GM13976 (cell line): ENCODE data around the gene CYP2W1.
"Not testable (repeated sequence)": the region's sequence is repeated elsewhere in the genome, so short reads cannot be mapped to it uniquely, and the experiment has no call there.

ENCODE experiments used
- DNase-seq: peaks from one replicate; pipeline ENCODE4 v3.0.0; 2012; ENCODE audit warnings: low spot score
- in situ Hi-C: fragments of 300-500 bp; cut with MboI; formaldehyde crosslinking; loops from one replicate; pipeline ENCODE4 v1.12.0; 2022; ENCODE audit warnings: low sequenced_read_pairs, mixed read lengths, inconsistent platforms; ENCODE audit not compliant: unreplicated experiment
- TF ChIP-seq, protein P1 (sequence below): IDR thresholded peaks from 2 replicates; pipeline ENCODE4 v1.5.1; 2012; ENCODE audit warnings: borderline replicate concordance, mild to moderate bottlenecking; ENCODE audit not compliant: insufficient read depth; ENCODE audit errors: extremely low read depth, missing control alignments, control extremely low read depth

Gene CYP2W1

DNA sequence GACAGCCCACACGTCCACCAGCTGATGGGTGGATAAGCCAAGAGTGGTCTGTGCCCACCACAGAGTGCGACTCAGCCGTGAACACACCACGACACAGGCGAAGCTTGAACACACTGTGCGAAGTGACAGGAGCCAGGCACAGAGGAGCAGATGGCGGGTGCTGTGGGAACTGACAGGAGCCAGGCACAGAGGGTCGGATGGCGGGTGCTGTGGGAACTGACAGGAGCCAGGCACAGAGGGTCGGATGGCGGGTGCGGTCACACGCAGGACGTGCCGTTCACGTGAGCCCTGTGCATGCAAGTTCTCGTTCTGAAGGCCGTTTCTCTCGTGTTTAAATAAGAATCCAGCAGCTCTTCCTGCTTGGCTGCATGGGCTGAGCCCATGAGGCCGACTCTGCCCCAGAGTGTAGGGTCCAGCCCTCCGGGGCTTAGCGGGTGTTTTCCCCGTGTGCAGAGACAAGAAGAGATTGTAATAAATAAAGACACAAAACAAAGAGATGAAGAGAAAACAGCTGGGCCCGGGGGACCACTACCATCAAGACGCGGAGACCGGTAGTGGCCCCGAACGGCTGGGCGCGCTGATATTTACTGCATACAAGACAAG, 22.6 kb upstream of the CYP2W1 start:
- no peak for DNase-seq
- TF ChIP-seq, protein P1, sequence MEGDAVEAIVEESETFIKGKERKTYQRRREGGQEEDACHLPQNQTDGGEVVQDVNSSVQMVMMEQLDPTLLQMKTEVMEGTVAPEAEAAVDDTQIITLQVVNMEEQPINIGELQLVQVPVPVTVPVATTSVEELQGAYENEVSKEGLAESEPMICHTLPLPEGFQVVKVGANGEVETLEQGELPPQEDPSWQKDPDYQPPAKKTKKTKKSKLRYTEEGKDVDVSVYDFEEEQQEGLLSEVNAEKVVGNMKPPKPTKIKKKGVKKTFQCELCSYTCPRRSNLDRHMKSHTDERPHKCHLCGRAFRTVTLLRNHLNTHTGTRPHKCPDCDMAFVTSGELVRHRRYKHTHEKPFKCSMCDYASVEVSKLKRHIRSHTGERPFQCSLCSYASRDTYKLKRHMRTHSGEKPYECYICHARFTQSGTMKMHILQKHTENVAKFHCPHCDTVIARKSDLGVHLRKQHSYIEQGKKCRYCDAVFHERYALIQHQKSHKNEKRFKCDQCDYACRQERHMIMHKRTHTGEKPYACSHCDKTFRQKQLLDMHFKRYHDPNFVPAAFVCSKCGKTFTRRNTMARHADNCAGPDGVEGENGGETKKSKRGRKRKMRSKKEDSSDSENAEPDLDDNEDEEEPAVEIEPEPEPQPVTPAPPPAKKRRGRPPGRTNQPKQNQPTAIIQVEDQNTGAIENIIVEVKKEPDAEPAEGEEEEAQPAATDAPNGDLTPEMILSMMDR = no peak
- in situ Hi-C loops = no loop called here

DNA sequence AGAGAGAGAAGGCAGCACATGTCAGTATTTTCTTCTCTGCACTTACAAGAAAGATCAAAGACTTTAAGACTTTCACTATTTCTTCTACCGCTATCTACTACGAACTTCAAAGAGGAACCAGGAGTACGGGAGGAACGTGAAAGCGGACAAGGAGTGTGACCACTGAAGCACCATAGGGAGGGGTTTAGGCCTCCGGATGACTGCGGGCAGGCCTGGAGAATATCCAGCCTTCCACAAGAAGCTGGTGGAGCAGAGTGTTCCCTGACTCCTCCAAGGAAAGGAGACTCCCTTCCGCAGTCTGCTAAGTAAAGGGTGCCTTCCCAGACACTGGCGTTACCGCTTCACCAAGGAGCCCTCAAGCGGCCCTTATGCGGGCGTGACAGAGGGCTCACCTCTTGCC, 22.0 kb upstream of the CYP2W1 start:
- in situ Hi-C loops, DNase-seq: not testable (repeated sequence)

DNA sequence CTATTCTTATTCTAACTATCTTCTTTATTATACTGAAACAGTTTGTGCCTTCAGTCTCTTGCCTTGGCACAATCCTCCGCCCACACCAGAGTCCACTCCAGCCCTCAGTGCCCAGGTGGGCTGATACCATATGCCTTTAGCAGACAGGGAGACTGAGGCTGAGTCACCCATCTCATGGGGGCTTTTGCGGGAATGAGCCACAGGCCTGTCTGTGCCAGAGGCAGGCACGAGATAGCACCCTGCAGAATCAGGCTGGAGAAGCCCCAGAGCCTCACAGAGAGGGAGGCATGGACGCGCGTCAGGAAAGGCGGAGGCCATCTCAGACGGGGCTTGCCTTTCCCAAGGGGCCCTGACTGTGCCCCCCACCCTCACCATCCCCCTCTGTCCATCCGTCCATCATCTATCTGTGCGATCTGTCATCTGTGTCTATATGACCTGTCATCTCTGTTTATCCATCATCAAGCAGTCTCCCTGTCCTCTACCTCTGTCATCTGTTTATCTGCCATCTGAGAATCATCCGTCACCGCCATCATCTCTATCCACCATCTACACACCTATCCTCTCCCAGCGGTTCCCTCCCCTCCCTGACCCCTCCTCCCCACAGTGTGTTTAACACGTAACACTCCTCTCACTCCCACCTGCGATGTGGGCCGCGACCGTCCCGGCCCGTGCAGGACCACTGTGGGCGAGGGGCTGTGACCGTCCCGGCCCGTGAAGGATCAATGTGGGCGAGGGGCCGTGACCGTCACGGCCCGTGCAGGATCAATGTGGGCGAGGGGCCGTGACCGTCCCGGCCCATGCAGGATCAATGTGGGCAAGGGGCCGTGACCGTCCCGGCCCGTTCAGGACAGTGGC, 21.2 kb upstream of the CYP2W1 start:
- in situ Hi-C loops = no loop called here
- TF ChIP-seq, protein P1 = no peak
- no peak for DNase-seq

DNA sequence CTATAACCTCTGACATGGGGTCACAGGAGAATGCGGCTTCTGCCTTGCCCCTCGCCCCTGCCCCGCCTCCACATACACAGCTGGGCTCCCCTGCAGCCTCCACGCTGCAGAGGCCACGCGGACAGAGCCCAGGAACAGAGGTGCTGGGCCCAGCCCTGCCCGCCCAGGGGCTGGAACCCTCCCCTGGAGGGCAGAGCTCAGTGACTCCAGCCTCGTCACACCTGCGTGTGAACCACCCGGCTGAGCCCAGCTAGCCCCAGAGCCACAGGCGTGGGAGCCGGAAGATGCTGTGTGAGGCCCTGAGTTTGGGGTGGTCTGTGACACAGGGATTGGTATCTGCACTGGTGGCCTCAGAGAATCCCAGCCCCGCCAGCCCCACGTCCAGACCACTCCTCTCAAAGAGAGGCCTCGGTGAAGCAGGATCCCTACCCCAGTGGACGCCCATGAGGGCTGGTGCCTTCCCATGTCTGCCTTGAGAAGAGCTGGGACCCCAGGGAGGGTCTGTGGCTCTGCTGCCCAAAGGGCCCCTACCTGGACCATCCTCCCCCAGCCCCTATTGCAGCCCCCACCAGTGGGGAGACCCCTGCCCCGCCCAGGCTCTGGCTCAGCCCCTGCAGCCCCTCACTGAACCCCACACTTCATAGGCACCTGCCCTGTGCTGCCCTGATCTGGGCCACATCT, 20.4 kb upstream of the CYP2W1 start:
- in situ Hi-C loops = no loop called here
- DNase-seq = no peak
- TF ChIP-seq, protein P1 = no peak

DNA sequence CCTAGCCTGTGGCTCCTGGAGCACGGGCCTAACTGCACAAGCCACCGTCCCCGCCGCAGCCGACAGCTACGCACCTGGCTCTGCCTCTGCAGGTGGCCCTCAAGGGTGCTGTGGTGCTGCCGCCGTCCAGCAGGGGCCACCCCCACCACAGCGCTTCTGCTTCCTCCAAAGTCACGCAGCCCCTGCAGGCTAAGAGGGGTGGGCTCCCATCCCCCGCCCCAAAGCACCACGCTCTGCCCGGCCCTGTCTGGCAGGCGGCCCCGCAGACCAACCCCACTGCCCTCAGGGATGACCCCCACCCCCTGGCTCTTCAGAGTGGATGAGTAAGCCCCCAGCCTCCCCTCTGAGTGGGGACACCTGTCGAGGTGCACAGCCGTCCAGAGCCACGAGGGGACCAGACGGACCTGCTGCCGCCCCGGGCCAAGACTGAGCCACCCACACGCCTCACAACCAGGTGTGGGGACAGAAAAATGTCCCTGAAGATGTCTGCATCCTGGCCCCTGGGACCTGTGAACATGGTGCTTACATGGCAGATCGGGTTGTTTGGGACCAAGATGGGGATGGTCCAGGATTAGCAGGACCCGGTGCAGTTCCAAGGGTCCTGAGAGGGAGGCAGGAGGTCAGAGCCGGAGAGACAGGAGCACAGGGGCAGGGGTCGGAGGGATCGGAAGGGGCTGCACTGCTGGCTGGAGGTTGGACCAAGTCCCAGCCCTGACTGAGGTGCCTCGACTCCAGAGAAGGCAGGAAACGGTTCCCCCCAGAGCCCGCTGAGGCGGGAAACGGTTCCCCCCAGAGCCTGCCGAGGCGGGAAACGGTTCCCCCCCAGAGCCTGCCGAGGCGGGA, 19.5 kb upstream of the CYP2W1 start:
- no peak for DNase-seq
- in situ Hi-C loops = no loop called here
- TF ChIP-seq, protein P1 = peak; percentile 17

DNA sequence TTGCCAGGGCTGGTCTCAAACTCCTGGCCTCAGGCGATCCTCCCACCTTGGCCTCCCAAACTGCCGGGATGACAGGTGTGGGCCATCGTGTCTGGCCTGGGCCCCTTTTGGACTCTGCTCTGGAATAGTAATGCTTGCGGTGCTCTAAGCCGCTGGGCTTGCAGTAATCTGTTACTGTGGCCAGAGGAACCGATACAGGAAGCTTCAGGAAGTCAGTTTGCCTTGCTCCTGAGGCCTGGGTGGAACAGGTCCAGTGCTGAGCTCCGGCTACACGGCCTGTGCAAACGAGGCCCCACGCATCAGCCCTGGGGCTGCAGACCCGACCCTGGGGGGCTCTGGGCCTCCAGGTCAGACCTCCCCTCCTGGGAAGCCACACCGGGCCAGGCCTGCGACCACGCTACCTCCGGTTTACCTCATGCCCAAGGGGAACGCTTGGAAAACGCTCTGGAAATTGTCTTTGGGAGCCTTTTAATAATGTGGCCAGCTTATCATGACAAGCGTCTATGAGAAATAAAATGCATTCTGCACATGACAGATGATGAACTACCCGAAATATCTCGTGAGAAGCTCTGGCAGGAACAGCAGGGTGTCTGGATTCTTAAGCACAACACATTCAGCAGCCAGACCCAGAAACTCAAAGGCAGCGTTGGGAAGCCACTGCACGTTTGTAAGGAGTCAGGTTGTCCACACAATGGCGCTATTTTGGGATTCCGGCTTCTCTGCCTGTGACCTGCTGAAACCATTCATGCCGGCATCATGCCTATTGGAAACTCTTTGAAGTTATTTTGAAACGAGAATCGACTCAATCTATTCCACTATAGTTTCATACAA, 18.4 kb upstream of the CYP2W1 start:
- DNase-seq = no peak
- TF ChIP-seq, protein P1 = no peak
- in situ Hi-C loops = no loop called here
